Gastroesophageal sphincter (tissue), 3 donors: ENCODE data around the gene ASB18.

Source experiments
- POLR2A ChIP-seq, 2 donors: fragments of 450-650 bp; IDR thresholded peaks; one replicate each; pipeline ENCODE4 v1.6.1; 2017; ENCODE audit warnings: antibody characterized with exemption in 2 of 2, mild to moderate bottlenecking in 2 of 2, moderate library complexity in 1 of 2
- POLR2AphosphoS5 ChIP-seq: sonication (generic); formaldehyde crosslinking; IDR thresholded peaks from one replicate; pipeline ENCODE4 v1.6.1; 2017; ENCODE audit warnings: antibody characterized with exemption
- TF ChIP-seq, protein P1 (sequence below), 4 experiments: fragments of 200-600 bp in 2 of 4; fragments of 450-650 bp in 2 of 4; sonication (generic) in 1 of 4; IDR thresholded peaks; one replicate each; pipeline ENCODE4 v1.5.1; 2017 to 2019; ENCODE audit warnings: antibody characterized with exemption in 4 of 4, mild to moderate bottlenecking in 2 of 4, moderate library complexity in 2 of 4

DNA sequence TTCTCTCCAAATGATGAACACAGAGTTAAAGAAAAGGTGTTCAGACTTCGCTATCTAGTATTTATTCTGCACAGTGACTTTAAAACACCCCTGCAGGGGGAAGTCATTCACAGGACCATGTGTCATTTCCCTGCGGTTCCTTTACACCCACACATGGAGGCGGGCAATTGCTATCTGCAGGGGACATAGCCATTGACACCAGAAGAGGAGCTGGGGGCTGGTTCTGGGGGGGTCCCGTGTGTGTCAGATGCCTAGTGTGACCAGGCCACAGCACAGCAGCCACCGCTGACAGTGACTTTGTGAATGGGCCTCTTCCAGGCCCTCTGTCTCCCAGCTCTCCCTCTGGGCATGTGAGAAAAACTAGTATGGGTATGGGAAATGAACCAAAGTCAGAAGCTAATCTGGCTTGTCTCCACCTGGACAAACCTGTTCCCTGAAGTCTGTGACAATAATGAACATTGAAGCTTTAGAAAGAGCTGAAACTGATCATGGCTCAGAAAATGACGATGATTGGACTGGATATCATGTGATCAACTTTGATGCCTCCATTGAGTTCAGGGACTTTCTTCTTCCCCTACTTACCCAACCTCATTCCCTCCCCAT lies 88.6 kb downstream of the ASB18 start:
- TF ChIP-seq, protein P1, sequence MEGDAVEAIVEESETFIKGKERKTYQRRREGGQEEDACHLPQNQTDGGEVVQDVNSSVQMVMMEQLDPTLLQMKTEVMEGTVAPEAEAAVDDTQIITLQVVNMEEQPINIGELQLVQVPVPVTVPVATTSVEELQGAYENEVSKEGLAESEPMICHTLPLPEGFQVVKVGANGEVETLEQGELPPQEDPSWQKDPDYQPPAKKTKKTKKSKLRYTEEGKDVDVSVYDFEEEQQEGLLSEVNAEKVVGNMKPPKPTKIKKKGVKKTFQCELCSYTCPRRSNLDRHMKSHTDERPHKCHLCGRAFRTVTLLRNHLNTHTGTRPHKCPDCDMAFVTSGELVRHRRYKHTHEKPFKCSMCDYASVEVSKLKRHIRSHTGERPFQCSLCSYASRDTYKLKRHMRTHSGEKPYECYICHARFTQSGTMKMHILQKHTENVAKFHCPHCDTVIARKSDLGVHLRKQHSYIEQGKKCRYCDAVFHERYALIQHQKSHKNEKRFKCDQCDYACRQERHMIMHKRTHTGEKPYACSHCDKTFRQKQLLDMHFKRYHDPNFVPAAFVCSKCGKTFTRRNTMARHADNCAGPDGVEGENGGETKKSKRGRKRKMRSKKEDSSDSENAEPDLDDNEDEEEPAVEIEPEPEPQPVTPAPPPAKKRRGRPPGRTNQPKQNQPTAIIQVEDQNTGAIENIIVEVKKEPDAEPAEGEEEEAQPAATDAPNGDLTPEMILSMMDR (IDR thresholded peaks at IDR 0.05): no peak
- TF ChIP-seq POLR2AphosphoS5: no peak
- no peak for TF ChIP-seq POLR2A (IDR thresholded peaks at IDR 0.05)
